Measurements from ENCODE around the gene SORCS2.

SORCS2 gene

DNA sequence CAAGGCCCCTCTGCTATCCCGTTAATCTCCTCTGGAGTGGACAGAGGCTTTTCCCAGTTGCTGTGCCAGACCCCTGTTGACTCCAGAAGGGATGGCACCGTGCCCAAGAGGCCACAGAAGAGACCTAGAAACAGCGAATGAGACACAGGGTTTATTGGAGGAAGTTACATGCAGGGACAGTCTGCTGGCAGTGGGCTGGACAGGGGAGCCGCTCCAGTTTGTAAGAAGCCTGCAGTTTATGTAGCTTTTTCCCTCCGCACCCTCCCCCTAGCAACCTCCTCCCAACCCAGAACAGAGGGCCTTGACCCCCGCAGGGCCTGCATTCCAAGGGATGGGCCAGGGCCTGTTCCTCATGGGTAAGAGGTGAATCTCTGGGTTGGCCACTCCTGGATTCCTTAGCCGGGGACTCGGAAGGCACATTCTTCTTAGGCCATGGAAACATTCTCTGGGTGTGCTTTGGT, 459.2 kb downstream of the SORCS2 start:
- ChIA-PET POLR2A (ENCODE audit: low non-redundant PET) (no interaction called here), CTCF (interaction anchor here (0.6 to 1.3 kb wide), 3 partner anchors 30 to 457 kb away, joined by 3 read pairs; no protein-coding TSS in a partner anchor)
- peak overlapping the region; percentile 98 for H3K27ac ChIP-seq
- peak; percentile 86 for DNase-seq (ENCODE audit: low spot score)
- no peak for TF ChIP-seq CTCF (conservative IDR thresholded peaks at IDR 0.05; ENCODE audit: low read depth)

DNA sequence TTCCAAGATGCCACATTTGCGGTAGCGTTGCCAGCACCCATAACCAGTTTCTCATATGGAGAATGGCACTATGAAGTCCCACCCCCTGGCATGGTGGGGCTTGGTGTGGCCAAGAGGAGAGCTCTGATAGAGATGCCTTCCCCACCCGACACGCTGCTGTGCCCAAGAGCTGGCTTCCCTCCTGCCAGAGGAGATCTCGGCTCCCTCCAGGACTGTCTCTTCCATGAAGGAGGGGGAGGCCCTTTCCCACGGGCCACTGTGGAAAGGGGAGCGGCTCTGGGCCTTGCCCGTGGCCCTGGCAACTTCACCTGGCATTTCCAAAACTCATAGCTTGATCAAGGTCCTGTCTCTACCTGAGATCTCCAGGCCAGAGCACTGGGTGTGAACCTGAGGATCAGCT, 459.7 kb downstream of the SORCS2 start:
- CTCF ChIA-PET: interaction anchor here (1.3 kb wide), 1 partner anchor 189 kb away, joined by 3 read pairs; no protein-coding TSS in a partner anchor
- no peak for TF ChIP-seq CTCF (conservative IDR thresholded peaks at IDR 0.05; ENCODE audit: low read depth)
- H3K27ac ChIP-seq: peak overlapping the region; percentile 98
- POLR2A ChIA-PET (ENCODE audit: low non-redundant PET): no interaction called here
- DNase-seq (ENCODE audit: low spot score): no peak

DNA sequence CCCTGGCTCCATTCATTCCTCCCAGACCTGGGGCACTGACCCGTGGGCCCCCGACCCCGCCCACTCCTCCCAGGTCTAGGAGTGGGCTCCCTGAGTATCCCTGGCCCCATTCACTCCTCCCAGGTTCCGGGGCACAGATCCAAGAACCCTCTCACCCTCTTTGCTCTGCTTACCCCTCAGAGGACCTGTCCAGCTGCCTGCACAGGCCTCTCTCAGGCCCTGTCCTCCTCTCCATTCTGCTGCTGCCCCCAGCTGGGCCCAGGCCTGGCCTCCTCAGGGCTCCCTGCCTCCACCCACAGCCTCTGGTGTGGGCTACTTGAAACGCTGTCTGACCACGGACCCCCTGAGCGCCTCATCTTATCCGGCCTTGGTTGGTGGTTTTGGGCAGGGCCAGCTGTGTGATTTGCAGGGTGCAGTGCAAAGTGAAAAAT, 460.1 kb downstream of the SORCS2 start:
- peak overlapping the region; percentile 98 for H3K27ac ChIP-seq
- ChIA-PET CTCF (interaction anchor here (1.3 kb wide), 1 partner anchor 190 kb away, joined by 3 read pairs; no protein-coding TSS in a partner anchor), POLR2A (ENCODE audit: low non-redundant PET) (no interaction called here)
- TF ChIP-seq CTCF (conservative IDR thresholded peaks at IDR 0.05; ENCODE audit: low read depth): no peak
- DNase-seq (ENCODE audit: low spot score): no peak

- peak overlapping the region; percentile 98 for H3K27ac ChIP-seq
- no peak for TF ChIP-seq CTCF (conservative IDR thresholded peaks at IDR 0.05; ENCODE audit: low read depth)
- POLR2A ChIA-PET (ENCODE audit: low non-redundant PET): no interaction called here
- no peak for DNase-seq (ENCODE audit: low spot score)
- CTCF ChIA-PET: interaction anchor here (1.3 kb wide), 1 partner anchor 190 kb away, joined by 3 read pairs; no protein-coding TSS in a partner anchor
These were observed 460.6 kb downstream of the SORCS2 start for GRCh38 chr4:7652906-7653305.

DNA sequence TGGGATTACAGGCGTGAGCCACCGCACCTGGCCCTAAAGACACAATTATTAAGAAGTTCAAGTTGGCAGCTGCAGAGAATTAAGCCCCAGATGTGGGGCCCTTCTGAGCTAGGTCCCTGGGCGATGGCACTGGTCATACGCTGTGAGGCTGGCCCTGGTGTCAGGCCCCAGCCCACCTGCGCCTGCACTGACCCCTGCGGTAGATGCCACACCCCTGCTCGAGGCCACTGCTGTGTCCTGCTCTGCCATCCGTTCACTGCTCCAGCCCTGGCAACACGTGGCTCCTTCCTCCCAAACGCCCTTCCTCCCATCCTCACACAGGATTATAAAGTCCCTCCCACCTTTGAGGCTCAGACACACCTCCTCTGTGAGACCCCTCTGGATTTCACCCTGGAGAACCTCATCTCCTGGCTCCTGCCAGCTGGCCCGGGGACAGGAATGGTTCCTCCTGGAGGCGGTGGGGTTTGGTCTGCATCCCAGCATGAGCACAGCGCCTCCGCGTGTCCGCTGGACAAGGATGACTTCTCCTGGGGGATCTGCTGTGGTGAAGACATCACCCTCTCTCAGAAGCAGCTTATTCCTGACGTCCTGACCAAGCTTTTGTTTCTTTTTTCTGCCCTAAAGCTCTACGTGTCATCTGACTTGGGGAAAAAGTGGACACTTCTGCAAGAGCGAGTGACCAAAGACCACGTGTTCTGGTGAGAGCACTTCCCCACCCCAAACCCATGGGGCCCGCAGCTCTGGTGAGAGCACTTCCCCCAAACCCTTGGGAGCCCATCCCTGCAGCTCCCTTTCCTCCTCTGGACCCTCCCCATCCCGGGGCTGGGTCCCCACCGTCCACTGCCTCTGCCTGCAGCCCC, 461.4 kb downstream of the SORCS2 start:
- TF ChIP-seq CTCF (conservative IDR thresholded peaks at IDR 0.05; ENCODE audit: low read depth): no peak
- peak overlapping the region; percentile 98; the same call in 1 of the 2 replicates for H3K27ac ChIP-seq
- DNase-seq (ENCODE audit: low spot score): no peak
- POLR2A ChIA-PET (ENCODE audit: low non-redundant PET): no interaction called here
- CTCF ChIA-PET: interaction anchor here (0.6 kb wide), 1 partner anchor 308 kb away, joined by 3 read pairs; no protein-coding TSS in a partner anchor

- no peak for DNase-seq (ENCODE audit: low spot score)
- ChIA-PET POLR2A (ENCODE audit: low non-redundant PET) (no interaction called here), CTCF (no interaction called here)
- peak overlapping the region; percentile 98; the same call in 1 of the 2 replicates for H3K27ac ChIP-seq
- no peak for TF ChIP-seq CTCF (conservative IDR thresholded peaks at IDR 0.05; ENCODE audit: low read depth)
These were observed 462.5 kb downstream of the SORCS2 start for GRCh38 chr4:7654550-7655445.

All from RWPE1 (cell line).